HG02884 (cell line): Measurements from ENCODE around the gene CCDC144A.
"Not testable (repeated sequence)": the region's sequence is repeated elsewhere in the genome, so short reads cannot be mapped to it uniquely, and the experiment has no call there.

Experiments
- ATAC-seq: cut with Tn5 transposase; IDR thresholded peaks from one replicate; pipeline ENCODE4 v1.9.1; 2021; ENCODE audit warnings: mild to moderate bottlenecking, moderate library complexity; ENCODE audit not compliant: unreplicated experiment

Gene CCDC144A

GRCh38 chr17:16751924-16752287 lies 61.9 kb downstream of the CCDC144A start:
- not testable (repeated sequence) for ATAC-seq

DNA sequence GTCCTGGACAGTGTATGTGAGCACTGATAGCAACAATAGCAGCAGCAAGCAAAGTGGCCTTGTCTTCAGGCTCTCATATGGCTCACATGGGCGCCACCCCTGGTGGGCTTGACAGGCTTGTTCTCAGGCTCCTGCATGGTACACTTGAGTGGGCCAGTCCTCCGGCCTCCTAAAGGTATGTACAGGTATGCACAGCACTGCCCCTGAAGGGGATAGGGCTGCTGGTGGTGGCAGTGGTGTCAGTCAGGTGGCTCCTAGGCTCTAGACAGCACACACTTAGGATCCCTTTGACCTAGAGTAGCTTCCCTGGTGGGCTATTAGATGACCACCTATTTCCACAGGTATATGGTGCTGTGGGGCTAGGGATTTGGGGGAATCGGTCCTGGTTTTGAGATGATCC lies 67.5 kb downstream of the CCDC144A start:
- ATAC-seq, result not testable (repeated sequence)

GRCh38 chr17:16758177-16758576 lies 68.1 kb downstream of the CCDC144A start:
- not testable (repeated sequence) for ATAC-seq

DNA sequence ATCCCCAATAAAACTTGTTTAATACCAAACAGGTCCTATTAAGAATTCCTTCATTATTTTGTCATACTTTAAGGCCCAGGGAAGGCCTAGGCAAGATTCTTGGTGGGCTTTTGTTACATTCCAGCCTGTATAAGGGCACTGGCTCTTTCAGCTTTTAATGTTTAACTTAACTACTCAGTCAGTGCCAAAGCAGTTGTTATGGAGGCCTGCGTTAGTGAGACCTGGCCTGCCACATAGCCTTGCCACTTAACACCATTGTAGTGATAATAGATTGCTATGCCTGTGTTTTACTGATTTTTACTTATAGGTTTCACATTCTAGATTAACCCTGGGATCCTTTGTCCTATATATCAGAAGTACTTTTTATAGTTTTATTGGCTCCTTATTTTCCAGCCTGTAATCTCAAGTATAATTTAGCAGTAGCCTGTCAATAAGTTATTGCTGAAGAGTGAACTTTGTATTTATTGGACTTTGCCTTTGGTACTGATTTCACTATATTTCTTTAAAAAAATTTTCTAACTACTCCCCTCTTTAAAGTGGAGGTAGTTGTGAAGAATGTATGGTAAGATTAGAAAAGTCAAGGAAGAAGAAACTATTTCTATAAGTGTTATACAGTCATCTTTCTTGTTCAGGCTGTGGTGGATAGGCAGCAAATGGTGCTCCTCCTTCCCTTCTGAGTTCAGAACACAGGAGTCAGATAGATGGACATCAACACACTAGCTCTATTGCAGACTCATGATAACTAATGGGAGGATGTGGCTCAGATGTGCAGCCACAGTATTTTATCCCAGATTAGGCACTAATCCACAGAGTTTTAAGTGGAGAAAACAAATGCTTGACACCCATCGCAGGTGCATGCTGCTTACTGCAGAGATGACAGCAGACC lies 78.5 kb downstream of the CCDC144A start:
- ATAC-seq, result not testable (repeated sequence)

DNA sequence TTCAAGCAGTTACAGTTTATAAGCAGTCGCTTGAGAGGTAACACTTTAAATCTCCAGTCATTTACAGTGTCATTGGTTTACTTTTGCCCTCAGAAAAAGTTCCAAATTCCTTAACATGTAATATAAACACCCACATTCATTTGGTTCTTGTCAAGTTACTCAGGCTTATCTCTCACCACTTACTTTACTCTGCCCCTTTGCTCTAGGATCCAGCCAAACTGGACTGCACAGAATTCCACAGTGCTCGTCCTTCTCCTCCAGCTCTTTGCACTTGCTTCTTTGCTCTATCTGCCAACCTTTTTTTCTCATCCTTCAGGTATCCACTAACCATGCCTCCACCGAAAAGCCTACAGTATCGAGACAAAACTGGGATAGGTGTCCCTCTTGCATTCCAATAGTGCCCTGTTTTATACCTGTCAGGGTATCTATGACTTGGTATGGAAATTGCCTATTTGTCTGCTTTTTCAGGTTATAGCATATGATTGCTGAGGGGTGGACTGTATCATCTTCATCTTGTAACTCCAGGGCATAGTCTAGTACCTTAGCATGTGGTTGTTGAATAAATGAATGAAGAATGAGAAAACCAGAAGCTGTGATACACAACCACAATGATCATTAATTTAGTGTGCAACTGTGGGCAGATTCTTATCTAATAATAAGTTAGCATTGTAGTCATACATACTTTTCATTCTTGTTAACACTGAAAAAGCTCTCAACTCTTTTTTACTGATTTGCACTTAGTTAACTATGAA lies 82.5 kb downstream of the CCDC144A start:
- ATAC-seq, result not testable (repeated sequence)

DNA sequence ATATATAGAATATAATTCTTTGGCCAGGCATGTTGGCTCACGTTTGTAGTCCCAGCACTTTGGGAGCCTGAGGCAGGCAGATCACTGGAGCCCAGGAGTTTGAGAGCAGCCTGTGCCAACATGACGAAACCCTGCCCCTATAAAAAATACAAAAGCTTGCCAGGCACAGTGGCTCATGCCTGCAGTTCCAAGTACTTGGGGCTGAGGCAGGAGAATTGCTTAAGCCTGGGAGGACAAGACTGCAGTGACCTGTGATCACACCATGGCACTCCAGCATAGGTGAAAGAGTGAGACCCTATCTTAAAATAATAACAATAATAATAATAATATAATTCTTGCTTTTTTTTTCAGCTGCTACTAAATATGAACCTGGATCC lies 83.1 kb downstream of the CCDC144A start:
- ATAC-seq, result not testable (repeated sequence)

GRCh38 chr17:16787851-16788250 lies 97.8 kb downstream of the CCDC144A start:
- not testable (repeated sequence) for ATAC-seq

GRCh38 chr17:16788889-16789536 lies 99.0 kb downstream of the CCDC144A start:
- not testable (repeated sequence) for ATAC-seq

- ATAC-seq, result not testable (repeated sequence)
Measured at GRCh38 chr17:16789622-16790021, 99.6 kb downstream of the CCDC144A start.

DNA sequence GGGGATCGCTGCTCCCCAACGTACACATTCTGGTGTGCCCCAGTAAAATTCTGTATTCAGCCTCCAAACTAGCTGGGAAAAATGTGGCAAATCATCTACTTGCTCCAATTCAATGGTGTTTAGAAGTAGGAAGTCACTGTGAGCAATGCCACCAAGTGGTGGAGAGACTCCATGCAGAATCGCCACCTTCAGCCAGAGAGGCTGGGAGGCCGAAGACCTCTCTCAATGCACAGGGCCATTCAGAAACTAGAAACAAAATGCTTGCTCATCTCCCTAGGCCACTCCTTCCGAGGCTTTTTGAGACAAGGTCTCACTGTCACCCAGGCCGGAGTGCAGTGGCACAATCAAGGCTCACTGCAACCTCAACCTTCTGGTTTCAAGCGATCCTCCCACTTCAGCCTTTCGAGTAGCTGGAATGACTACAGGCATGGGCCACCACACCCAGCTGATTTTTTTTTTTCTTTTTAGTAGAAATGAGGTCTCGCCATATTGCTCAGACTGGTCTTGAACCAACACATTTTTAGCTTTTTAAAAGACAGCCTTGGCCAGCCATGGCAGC lies 100.4 kb downstream of the CCDC144A start:
- ATAC-seq, result not testable (repeated sequence)

GRCh38 chr17:16794215-16794614 lies 104.2 kb downstream of the CCDC144A start:
- not testable (repeated sequence) for ATAC-seq

DNA sequence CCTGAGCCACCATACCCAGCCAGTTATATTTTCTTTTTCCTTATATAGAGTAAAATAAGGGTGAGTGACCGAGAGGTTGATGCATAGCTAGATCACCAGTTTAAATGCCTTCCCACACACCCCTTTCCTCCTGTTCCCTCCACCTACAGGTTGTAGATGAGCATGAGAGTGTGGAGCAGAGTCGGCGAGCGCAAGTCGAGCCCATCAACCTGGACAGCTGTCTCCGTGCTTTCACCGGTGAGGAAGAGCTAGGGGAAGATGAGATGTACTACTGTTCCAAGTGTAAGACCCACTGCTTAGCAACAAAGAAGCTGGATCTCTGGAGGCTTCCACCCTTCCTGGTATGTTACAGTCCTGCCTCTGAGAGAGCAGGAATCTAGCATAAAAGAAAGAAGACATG lies 105.9 kb downstream of the CCDC144A start:
- ATAC-seq, result not testable (repeated sequence)

- ATAC-seq, result not testable (repeated sequence)
Measured at GRCh38 chr17:16804851-16805250, 114.8 kb downstream of the CCDC144A start.

GRCh38 chr17:16806599-16806998 lies 116.6 kb downstream of the CCDC144A start:
- not testable (repeated sequence) for ATAC-seq

DNA sequence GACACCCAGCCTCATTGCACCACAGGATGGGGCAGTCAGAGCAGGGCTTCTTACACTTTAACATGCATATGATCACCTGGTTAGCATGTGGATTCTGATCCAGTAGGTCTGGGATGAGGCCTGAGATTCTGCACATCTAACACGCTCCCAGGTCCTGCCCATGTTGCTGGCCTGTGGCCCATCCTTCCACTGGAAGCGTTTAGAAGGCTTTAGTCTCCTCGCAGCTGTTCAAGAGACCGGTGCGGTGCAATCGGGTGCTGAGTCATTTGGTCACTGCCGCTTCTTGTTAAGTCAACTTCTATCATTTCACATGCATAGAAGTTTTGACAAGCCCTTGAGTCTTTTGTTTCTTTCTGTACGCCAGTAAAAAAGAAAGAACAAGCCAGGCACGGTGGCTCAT lies 117.6 kb downstream of the CCDC144A start:
- not testable (repeated sequence) for ATAC-seq

- ATAC-seq, result not testable (repeated sequence)
Measured at GRCh38 chr17:16810236-16810635, 120.2 kb downstream of the CCDC144A start.

DNA sequence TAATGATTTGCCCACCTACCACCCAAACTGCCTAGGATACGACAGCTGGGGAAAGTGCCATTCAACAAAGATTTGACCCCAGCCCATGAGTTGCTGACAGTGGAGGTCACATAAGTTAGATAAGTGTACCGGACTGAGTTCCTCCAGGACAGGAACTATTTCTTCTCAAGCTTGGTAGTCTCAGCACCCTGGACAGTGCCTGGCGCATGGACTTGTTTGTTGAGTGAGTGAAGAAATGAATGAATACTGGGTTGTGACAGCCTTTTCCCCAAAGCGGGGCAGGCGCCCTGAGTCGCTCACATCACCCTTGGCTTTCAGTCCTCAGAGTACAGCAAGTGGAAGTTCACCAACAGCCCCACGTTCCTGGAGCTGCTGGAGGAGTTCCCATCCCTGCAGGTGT lies 122.1 kb downstream of the CCDC144A start:
- not testable (repeated sequence) for ATAC-seq

DNA sequence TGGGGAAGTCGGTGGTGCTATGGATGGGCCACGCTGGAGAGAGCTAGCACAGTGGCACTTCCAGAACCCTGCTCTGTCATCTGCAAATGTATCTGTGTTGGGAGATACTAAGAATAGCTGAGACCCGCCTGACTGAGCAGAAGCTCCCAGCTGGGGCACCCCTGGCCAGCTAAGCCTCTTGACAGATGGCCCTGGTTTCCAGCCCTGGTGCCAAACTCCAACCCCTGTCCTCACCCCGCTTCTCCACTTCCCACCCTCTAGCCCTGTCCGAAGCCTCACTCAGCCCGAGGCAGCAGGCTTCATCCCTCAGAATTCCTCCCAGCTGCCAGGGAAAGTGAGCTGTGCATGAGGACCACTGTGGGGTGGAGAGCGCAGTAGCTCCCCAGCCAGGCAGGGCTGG lies 124.4 kb downstream of the CCDC144A start:
- ATAC-seq, result no peak

GRCh38 chr17:16817201-16817600 lies 127.2 kb downstream of the CCDC144A start:
- ATAC-seq, result no peak

- not testable (repeated sequence) for ATAC-seq
Measured at GRCh38 chr17:16817940-16818339, 127.9 kb downstream of the CCDC144A start.

DNA sequence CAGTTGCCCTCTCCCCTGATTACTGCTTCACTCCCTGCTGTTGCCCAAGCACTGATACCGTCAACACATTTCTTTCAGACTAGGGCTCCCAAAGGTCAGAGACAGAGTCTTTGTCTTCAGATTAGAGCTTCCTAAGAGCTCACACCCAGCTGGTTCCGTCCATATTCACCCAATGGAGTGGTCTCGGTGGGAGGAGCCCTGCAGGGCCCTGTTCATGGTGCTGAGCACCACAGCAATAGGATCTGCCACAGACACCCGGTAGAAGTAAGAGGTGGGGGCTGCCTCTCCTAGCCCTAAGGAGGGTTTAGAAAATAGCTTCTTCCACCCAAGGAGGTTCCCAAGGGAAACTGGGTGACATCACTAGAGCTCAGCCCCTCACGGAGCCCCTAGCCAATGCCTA lies 128.3 kb downstream of the CCDC144A start:
- ATAC-seq, result no peak
